ENCODE data around the gene TARBP1.

DNA sequence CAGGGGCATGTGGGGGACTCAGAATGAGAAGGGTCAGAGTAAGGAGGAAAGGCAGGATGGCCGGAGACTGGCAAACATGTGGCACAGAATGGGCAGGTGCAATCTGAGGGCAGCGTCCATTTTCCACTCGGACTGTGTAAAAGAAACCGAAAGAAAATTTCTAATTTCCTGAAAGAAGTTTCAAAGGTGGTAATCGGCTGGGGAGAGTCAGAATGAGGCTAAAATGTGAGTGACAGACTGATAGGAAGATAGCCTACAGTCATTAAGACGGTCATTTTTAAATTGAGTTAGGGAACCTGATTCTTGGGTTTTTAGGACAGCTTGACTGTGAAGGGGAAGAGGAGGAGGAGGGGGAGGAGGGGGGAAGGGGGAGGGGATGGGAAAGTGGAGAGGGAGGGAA is 82.1 kb downstream of the TARBP1 start:
- TF ChIP-seq POLR2A (IDR thresholded peaks at IDR 0.05), result no peak
- TF ChIP-seq, protein P1, sequence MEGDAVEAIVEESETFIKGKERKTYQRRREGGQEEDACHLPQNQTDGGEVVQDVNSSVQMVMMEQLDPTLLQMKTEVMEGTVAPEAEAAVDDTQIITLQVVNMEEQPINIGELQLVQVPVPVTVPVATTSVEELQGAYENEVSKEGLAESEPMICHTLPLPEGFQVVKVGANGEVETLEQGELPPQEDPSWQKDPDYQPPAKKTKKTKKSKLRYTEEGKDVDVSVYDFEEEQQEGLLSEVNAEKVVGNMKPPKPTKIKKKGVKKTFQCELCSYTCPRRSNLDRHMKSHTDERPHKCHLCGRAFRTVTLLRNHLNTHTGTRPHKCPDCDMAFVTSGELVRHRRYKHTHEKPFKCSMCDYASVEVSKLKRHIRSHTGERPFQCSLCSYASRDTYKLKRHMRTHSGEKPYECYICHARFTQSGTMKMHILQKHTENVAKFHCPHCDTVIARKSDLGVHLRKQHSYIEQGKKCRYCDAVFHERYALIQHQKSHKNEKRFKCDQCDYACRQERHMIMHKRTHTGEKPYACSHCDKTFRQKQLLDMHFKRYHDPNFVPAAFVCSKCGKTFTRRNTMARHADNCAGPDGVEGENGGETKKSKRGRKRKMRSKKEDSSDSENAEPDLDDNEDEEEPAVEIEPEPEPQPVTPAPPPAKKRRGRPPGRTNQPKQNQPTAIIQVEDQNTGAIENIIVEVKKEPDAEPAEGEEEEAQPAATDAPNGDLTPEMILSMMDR (IDR thresholded peaks at IDR 0.05 in 4 of 5, conservative IDR thresholded peaks at IDR 0.05 in 1 of 5), result no peak

Measured in gastrocnemius medialis (tissue), 4 donors.